Activated T-cell treated with anti-CD3 and anti-CD28 coated beads, Interleukin-2, amount 50 U/mL, for 4 hours (primary cell): ENCODE data around the gene PDPN. TPM values are rescaled to one million over a fixed set of nuclear protein-coding genes. Genes with fewer than 3 reads are reported as not detected.

Experiments
- ATAC-seq, 2 donors: fragments of 200-7000 bp; cut with Tn5 transposase; one replicate each; pipeline ENCODE4 v1.10.0; 2021
- DNase-seq: peaks from one replicate; pipeline ENCODE4 v3.0.0-alpha.2; 2020
- H3K27me3 Mint-ChIP-seq: one replicate; pipeline ENCODE4 v1.8.0; 2021; ENCODE audit warnings: low read depth, mixed read lengths
- H3K36me3 Mint-ChIP-seq: one replicate; pipeline ENCODE4 v1.8.0; 2022; ENCODE audit warnings: mixed read lengths; ENCODE audit not compliant: insufficient read depth
- H3K4me1 Mint-ChIP-seq: one replicate; pipeline ENCODE4 v1.8.0; 2021; ENCODE audit warnings: low read depth, mixed read lengths
- H3K4me3 Mint-ChIP-seq: one replicate; pipeline ENCODE4 v1.8.0; 2021; ENCODE audit warnings: mild to moderate bottlenecking, moderate library complexity, mixed read lengths
- H3K9me3 Mint-ChIP-seq: one replicate; pipeline ENCODE4 v1.8.0; 2021; ENCODE audit warnings: mixed read lengths
- total RNA-seq, 3 donors: library from RNA; stranded (reverse); gene quantifications; one replicate each; pipeline ENCODE4 v1.2.1, GENCODE V29; 2021

Gene PDPN
- total RNA-seq, 3 donors from 2014 or later: 0.46 TPM; not detected in 2

- H3K27me3 Mint-ChIP-seq: peaks cover 20% of the 10 kb centered on the region
- H3K36me3 Mint-ChIP-seq: no peaks in the 10 kb centered on the region
- no peak for DNase-seq
- H3K9me3 Mint-ChIP-seq: no peaks in the 10 kb centered on the region
- no peak overlapping the region for H3K4me3 Mint-ChIP-seq
- ATAC-seq: no peak
- H3K4me1 Mint-ChIP-seq: no peaks in the 10 kb centered on the region
Observed at GRCh38 chr1:13617773-13618172, 34.1 kb downstream of the PDPN start.

- H3K4me3 Mint-ChIP-seq: no peak overlapping the region
- H3K9me3 Mint-ChIP-seq: no peaks in the 10 kb centered on the region
- DNase-seq (no peak), ATAC-seq (no peak)
- H3K27me3 Mint-ChIP-seq: peaks cover 20% of the 10 kb centered on the region
- no peaks in the 10 kb centered on the region for H3K4me1 Mint-ChIP-seq
- no peaks in the 10 kb centered on the region for H3K36me3 Mint-ChIP-seq
Observed at GRCh38 chr1:13618483-13618882, 34.9 kb downstream of the PDPN start.

GRCh38 chr1:13619909-13620308 lies 36.3 kb downstream of the PDPN start:
- H3K4me1 Mint-ChIP-seq: no peaks in the 10 kb centered on the region
- no peaks in the 10 kb centered on the region for H3K36me3 Mint-ChIP-seq
- ATAC-seq (no peak), DNase-seq (no peak)
- H3K27me3 Mint-ChIP-seq: peaks cover 23% of the 10 kb centered on the region
- H3K4me3 Mint-ChIP-seq: no peak overlapping the region
- H3K9me3 Mint-ChIP-seq: no peaks in the 10 kb centered on the region

- no peaks in the 10 kb centered on the region for H3K36me3 Mint-ChIP-seq
- DNase-seq: no peak
- peaks cover 20% of the 10 kb centered on the region for H3K27me3 Mint-ChIP-seq
- no peak for ATAC-seq
- H3K4me1 Mint-ChIP-seq: no peaks in the 10 kb centered on the region
- H3K9me3 Mint-ChIP-seq: no peaks in the 10 kb centered on the region
- H3K4me3 Mint-ChIP-seq: no peak overlapping the region
Observed at GRCh38 chr1:13620825-13621224, 37.2 kb downstream of the PDPN start.

GRCh38 chr1:13622446-13622845 lies 38.8 kb downstream of the PDPN start:
- ATAC-seq (no peak), DNase-seq (no peak)
- Mint-ChIP-seq H3K9me3 (no peaks in the 10 kb centered on the region), H3K36me3 (no peaks in the 10 kb centered on the region), H3K4me3 (no peak overlapping the region), H3K4me1 (no peaks in the 10 kb centered on the region), H3K27me3 (peaks cover 20% of the 10 kb centered on the region)

GRCh38 chr1:13623021-13623637 lies 39.5 kb downstream of the PDPN start:
- no peak for DNase-seq
- Mint-ChIP-seq H3K9me3 (no peaks in the 10 kb centered on the region), H3K4me3 (no peak overlapping the region), H3K4me1 (no peaks in the 10 kb centered on the region), H3K36me3 (no peaks in the 10 kb centered on the region), H3K27me3 (peaks cover 20% of the 10 kb centered on the region)
- ATAC-seq: no peak

DNA sequence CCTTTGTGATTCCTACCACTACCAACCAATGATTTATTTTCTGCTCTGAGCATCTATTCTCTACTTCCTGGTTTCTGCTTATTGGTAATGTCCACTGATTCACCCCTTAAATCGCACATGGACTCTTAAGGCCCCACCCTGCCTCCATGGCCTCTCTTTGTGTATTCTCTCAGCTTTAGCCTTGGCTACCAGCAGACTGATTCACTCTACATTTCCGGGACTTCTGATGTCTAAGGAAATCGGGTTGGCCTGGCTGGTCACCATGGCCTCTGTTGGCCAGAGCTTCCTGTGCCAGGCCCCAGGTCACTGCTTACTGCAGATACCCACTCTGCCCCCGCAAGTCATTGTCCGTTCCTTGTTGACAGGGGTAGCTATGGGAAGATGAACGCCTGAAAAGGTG lies 40.9 kb downstream of the PDPN start:
- H3K4me1 Mint-ChIP-seq: no peaks in the 10 kb centered on the region

GRCh38 chr1:13627127-13627526 lies 43.5 kb downstream of the PDPN start:
- Mint-ChIP-seq H3K27me3 (peaks cover 10% of the 10 kb centered on the region), H3K4me1 (no peaks in the 10 kb centered on the region), H3K4me3 (no peak overlapping the region), H3K9me3 (peaks cover 4% of the 10 kb centered on the region), H3K36me3 (no peaks in the 10 kb centered on the region)
- ATAC-seq (no peak), DNase-seq (no peak)

More for the DNA sequence above, 40.9 kb downstream of the PDPN start:
- Mint-ChIP-seq H3K27me3 (peaks cover 18% of the 10 kb centered on the region), H3K9me3 (no peaks in the 10 kb centered on the region), H3K4me3 (no peak overlapping the region), H3K36me3 (no peaks in the 10 kb centered on the region)
- DNase-seq (no peak), ATAC-seq (no peak)

GRCh38 chr1:13628218-13628617 lies 44.6 kb downstream of the PDPN start:
- Mint-ChIP-seq H3K36me3 (no peaks in the 10 kb centered on the region), H3K4me1 (no peaks in the 10 kb centered on the region), H3K27me3 (peaks cover 6% of the 10 kb centered on the region), H3K4me3 (no peak overlapping the region), H3K9me3 (peaks cover 5% of the 10 kb centered on the region)
- DNase-seq: no peak
- no peak for ATAC-seq

- Mint-ChIP-seq H3K4me1 (no peaks in the 10 kb centered on the region), H3K9me3 (peaks cover 5% of the 10 kb centered on the region), H3K36me3 (no peaks in the 10 kb centered on the region), H3K4me3 (no peak overlapping the region), H3K27me3 (peaks cover 6% of the 10 kb centered on the region)
- ATAC-seq (no peak), DNase-seq (no peak)
Observed at GRCh38 chr1:13628711-13629110, 45.1 kb downstream of the PDPN start.

DNA sequence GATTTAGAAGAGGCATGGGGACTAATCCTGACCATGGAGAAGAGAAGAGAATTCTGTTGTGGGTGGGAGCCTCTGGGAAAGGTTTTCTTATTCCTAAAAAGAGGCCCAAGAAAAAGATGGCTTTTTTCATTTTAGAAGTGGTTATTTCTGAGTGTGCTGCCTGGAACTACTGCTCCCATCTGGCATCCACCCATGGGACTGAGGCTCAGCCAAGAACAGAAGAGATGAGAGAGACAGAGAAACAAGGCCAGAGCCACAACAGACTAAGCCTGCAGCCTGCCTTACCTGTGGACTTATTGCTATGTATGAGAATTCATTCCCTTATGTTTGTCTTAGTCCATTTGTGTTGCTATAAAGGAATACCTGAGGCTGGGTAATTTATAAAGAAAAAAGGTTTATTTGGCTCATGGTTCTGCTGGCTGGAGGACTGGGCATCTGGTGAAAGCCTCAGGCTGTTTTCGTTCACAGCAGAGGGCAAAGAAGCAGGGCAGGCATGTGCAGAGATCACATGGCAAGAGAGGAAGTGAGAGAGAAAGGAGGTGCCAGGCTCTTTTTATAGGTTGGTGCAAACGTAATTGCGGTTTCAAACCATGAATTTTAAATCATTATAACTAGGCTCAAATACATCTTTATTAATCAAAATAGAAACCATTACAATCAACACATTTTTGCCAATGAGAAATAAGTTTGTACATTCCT lies 58.8 kb downstream of the PDPN start:
- H3K36me3 Mint-ChIP-seq: no peaks in the 10 kb centered on the region
- no peaks in the 10 kb centered on the region for H3K27me3 Mint-ChIP-seq
- H3K4me3 Mint-ChIP-seq: no peak overlapping the region
- ATAC-seq: no peak
- H3K4me1 Mint-ChIP-seq: peaks cover 2% of the 10 kb centered on the region
- no peak for DNase-seq
- peaks cover 22% of the 10 kb centered on the region for H3K9me3 Mint-ChIP-seq

DNA sequence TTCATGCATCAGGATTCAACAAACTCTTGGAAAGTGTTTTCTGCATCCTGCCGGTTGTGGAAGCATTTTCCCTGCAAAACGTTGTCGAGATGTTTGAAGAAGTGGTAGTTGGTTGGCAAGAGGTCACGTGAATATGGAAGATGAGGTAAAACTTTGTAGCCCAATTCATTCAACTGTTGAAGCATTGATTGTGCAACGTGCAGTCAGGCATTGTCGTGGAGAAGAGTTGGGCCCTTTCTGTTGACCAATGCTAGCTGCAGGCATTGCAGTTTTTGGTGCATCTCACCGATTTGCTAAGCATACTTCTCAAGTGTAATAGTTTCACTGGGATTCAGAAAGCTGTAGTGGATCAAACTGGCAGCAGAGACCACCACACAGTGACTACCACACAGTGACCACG lies 59.4 kb downstream of the PDPN start:
- peaks cover 2% of the 10 kb centered on the region for H3K4me1 Mint-ChIP-seq
- no peak overlapping the region for H3K4me3 Mint-ChIP-seq
- H3K27me3 Mint-ChIP-seq: no peaks in the 10 kb centered on the region
- H3K9me3 Mint-ChIP-seq: peaks cover 20% of the 10 kb centered on the region
- ATAC-seq (no peak), DNase-seq (no peak)
- H3K36me3 Mint-ChIP-seq: no peaks in the 10 kb centered on the region

- ATAC-seq (no peak), DNase-seq (no peak)
- Mint-ChIP-seq H3K36me3 (no peaks in the 10 kb centered on the region), H3K4me1 (peaks cover 2% of the 10 kb centered on the region), H3K4me3 (no peak overlapping the region), H3K27me3 (peaks cover 3% of the 10 kb centered on the region), H3K9me3 (peaks cover 9% of the 10 kb centered on the region)
Observed at GRCh38 chr1:13646521-13646920, 62.9 kb downstream of the PDPN start.

DNA sequence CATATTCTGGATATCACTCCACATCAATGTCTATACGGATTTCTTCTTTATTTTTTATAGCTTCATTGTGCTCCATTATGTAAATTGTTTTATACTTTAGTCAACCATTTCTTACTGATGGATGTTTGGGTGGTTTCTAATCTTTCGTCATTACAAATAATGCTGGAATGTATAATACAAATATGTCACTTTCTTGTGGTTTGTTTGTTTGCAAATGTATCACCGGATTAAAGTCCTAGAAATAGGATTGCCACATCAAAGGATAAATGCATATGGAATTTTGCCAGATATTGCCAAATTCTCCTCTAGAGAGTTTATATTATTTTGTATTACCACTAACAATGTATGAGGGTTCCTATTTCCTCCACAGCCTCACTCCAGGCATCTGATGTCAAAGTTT lies 67.6 kb downstream of the PDPN start:
- no peak overlapping the region for H3K4me3 Mint-ChIP-seq
- ATAC-seq (no peak), DNase-seq (no peak)
- no peaks in the 10 kb centered on the region for H3K4me1 Mint-ChIP-seq
- H3K27me3 Mint-ChIP-seq: peaks cover 22% of the 10 kb centered on the region
- H3K9me3 Mint-ChIP-seq: peaks cover 9% of the 10 kb centered on the region
- no peaks in the 10 kb centered on the region for H3K36me3 Mint-ChIP-seq

DNA sequence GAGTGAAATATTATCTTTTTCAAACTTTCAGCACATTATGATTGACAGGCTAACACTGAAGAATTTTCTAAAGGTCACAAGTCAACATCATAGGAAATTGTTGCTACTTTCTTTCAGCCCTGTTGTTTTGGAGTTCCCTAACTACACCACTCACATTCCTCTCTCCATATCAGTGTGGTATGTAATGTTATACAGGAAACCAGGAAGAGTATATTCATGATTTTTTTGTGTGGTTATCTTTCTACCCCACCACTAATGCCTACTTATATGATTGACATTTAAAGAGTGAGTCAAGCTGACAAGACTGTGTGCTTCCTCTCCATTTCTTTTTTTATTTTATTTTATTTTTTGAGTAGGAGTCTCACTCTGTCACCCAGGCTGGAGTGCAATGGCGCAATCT lies 68.6 kb downstream of the PDPN start:
- no peak for ATAC-seq
- Mint-ChIP-seq H3K9me3 (peaks cover 9% of the 10 kb centered on the region), H3K36me3 (no peaks in the 10 kb centered on the region)

More for the DNA sequence above, 68.6 kb downstream of the PDPN start:
- DNase-seq: no peak
- Mint-ChIP-seq H3K4me3 (no peak overlapping the region), H3K4me1 (no peaks in the 10 kb centered on the region), H3K27me3 (peaks cover 22% of the 10 kb centered on the region)
